Measurements from ENCODE around the gene RBM20.
A peak's percentile ranks its signal among the peaks of the same experiment; 100 is the strongest.

RBM20 gene

GRCh38 chr10:110837418-110838171, 193.5 kb downstream of the RBM20 start:
- Histone ChIP-seq H3K4me1 (ENCODE audit: control insufficient read depth in 1 of 2, insufficient read depth in 2 of 2, low read length in 2 of 2) (peaks cover 11 to 36% of the 10 kb centered on the region in 2 donors), H3K4me3 (ENCODE audit: low read depth in 1 of 2, low read length in 2 of 2) (no peak overlapping the region), H3K36me3 (ENCODE audit: control insufficient read depth in 1 of 2, insufficient read depth in 2 of 2, low read length in 2 of 2) (no peaks in the 10 kb centered on the region), H3K27me3 (ENCODE audit: low read depth, low read length) (no peaks in the 10 kb centered on the region), H3K27ac (ENCODE audit: low read length) (peak overlapping the region; percentile 10), H3K9me3 (ENCODE audit: control insufficient read depth in 1 of 2, low read length in 2 of 2) (no peaks in the 10 kb centered on the region)

DNA sequence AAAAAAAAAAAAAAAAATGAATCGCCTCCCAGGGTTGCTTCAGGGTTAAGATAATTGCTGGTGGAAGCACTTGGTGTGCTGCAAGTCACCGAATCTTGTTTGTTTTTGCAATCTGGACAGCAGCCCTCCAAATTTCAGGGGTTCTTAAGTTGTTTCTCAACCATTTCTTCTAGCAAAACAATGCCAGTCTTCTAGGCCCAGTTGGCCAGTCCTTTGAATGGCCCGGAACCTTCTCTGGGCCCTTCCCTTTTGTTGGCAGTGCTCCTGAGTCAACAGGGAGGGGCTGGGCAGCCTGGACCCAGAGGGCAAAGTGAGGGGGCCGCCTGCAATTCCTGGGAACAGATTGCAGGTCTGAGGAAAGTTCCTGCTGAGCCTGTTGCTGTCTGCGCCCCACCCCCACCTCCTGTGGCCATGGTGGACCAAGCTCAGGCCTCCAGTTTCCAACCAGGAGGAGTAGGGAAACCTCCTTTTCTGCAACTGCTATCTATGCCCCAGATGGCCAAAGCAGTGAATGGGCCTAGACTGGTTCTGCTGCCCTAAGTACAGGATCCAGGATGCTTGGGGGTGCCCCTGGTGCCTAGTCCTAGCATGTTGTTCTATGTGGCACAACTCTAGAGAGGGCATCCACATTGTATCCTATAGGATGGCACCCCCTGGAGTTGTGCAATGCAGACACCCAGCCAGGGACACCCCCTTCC, 196.2 kb downstream of the RBM20 start:
- Histone ChIP-seq H3K4me3 (ENCODE audit: low read depth in 1 of 2, low read length in 2 of 2) (no peak overlapping the region), H3K27ac (ENCODE audit: low read length) (peak overlapping the region; percentile 57), H3K4me1 (ENCODE audit: control insufficient read depth in 1 of 2, insufficient read depth in 2 of 2, low read length in 2 of 2) (peaks cover 23 to 25% of the 10 kb centered on the region in 2 donors), H3K36me3 (ENCODE audit: control insufficient read depth in 1 of 2, insufficient read depth in 2 of 2, low read length in 2 of 2) (no peaks in the 10 kb centered on the region), H3K27me3 (ENCODE audit: low read depth, low read length) (no peaks in the 10 kb centered on the region), H3K9me3 (ENCODE audit: control insufficient read depth in 1 of 2, low read length in 2 of 2) (no peaks in the 10 kb centered on the region)

GRCh38 chr10:110840923-110841428, 196.8 kb downstream of the RBM20 start:
- H3K36me3 ChIP-seq (ENCODE audit: control insufficient read depth in 1 of 2, insufficient read depth in 2 of 2, low read length in 2 of 2), result no peaks in the 10 kb centered on the region
- peaks cover 17 to 25% of the 10 kb centered on the region in 2 donors for H3K4me1 ChIP-seq (ENCODE audit: control insufficient read depth in 1 of 2, insufficient read depth in 2 of 2, low read length in 2 of 2)
- no peak overlapping the region for H3K4me3 ChIP-seq (ENCODE audit: low read depth in 1 of 2, low read length in 2 of 2)
- H3K9me3 ChIP-seq (ENCODE audit: control insufficient read depth in 1 of 2, low read length in 2 of 2), result no peaks in the 10 kb centered on the region
- peak overlapping the region; percentile 57 for H3K27ac ChIP-seq (ENCODE audit: low read length)
- H3K27me3 ChIP-seq (ENCODE audit: low read depth, low read length), result no peaks in the 10 kb centered on the region

- no peaks in the 10 kb centered on the region for H3K27me3 ChIP-seq (ENCODE audit: low read depth, low read length)
- H3K9me3 ChIP-seq (ENCODE audit: control insufficient read depth in 1 of 2, low read length in 2 of 2), result no peaks in the 10 kb centered on the region
- H3K36me3 ChIP-seq (ENCODE audit: control insufficient read depth in 1 of 2, insufficient read depth in 2 of 2, low read length in 2 of 2), result no peaks in the 10 kb centered on the region
- H3K27ac ChIP-seq (ENCODE audit: low read length), result no peak overlapping the region
- H3K4me1 ChIP-seq (ENCODE audit: control insufficient read depth in 1 of 2, insufficient read depth in 2 of 2, low read length in 2 of 2), result peaks cover 9 to 25% of the 10 kb centered on the region in 2 donors
- H3K4me3 ChIP-seq (ENCODE audit: low read depth in 1 of 2, low read length in 2 of 2), result no peak overlapping the region
Observed at GRCh38 chr10:110841767-110842267, 197.7 kb downstream of the RBM20 start.

DNA sequence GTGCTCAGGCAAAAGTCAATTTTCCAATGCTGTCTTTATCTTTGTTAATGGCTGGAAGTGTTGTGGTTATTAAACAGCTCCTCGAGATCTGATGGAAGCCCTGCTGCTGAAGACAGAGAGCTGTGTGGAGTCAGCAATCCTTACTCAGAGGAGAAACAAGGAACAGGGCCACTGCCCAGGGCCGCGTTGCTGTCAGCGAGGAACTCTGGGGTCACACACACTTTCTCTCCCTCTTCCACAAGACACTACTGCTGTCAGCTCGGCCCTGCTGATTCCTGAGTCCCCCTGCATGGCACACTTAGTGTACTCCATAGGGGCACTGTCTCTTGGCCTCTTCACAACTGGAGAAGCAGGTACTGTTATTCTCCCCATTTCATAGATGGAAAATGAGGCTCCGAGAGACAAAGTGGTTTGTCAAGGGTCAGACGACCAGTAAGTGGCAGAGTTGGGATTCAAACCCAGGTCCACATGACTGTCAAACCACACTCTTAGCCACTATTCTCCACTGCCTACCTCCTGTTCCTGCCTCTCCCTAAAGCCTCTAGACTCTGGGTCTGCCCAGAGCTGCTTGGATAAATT, 198.3 kb downstream of the RBM20 start:
- H3K9me3 ChIP-seq (ENCODE audit: control insufficient read depth in 1 of 2, low read length in 2 of 2), result no peaks in the 10 kb centered on the region
- H3K4me3 ChIP-seq (ENCODE audit: low read depth in 1 of 2, low read length in 2 of 2), result no peak overlapping the region
- H3K27ac ChIP-seq (ENCODE audit: low read length), result peak overlapping the region; percentile 76
- peaks cover 3 to 20% of the 10 kb centered on the region in 2 donors for H3K4me1 ChIP-seq (ENCODE audit: control insufficient read depth in 1 of 2, insufficient read depth in 2 of 2, low read length in 2 of 2)
- no peaks in the 10 kb centered on the region for H3K27me3 ChIP-seq (ENCODE audit: low read depth, low read length)
- H3K36me3 ChIP-seq (ENCODE audit: control insufficient read depth in 1 of 2, insufficient read depth in 2 of 2, low read length in 2 of 2), result no peaks in the 10 kb centered on the region

DNA sequence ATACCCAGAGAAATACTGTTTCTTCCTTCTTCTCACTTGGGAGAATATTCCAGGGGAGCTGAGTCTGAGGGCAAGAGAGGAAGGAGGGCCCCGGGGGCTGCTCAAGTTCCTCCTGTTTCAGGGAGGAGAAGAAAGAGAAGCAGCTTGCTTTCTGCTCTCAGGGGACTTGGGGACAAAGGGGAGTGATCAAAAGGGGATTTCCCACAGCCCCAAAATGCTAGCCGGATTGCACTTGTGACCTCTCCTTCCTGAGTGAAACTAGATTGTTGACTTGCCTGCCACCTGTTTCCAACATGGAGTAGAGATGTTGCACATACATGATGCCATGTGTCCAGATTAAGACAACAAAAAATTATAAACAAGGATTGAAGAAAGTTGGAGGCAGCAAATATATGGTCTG, 198.9 kb downstream of the RBM20 start:
- no peak overlapping the region for H3K4me3 ChIP-seq (ENCODE audit: low read depth in 1 of 2, low read length in 2 of 2)
- peak overlapping the region; percentile 76 for H3K27ac ChIP-seq (ENCODE audit: low read length)
- H3K36me3 ChIP-seq (ENCODE audit: control insufficient read depth in 1 of 2, insufficient read depth in 2 of 2, low read length in 2 of 2), result no peaks in the 10 kb centered on the region
- no peaks in the 10 kb centered on the region for H3K9me3 ChIP-seq (ENCODE audit: control insufficient read depth in 1 of 2, low read length in 2 of 2)
- no peaks in the 10 kb centered on the region for H3K27me3 ChIP-seq (ENCODE audit: low read depth, low read length)
- H3K4me1 ChIP-seq (ENCODE audit: control insufficient read depth in 1 of 2, insufficient read depth in 2 of 2, low read length in 2 of 2), result peaks cover 0 to 17% of the 10 kb centered on the region in 2 donors

DNA sequence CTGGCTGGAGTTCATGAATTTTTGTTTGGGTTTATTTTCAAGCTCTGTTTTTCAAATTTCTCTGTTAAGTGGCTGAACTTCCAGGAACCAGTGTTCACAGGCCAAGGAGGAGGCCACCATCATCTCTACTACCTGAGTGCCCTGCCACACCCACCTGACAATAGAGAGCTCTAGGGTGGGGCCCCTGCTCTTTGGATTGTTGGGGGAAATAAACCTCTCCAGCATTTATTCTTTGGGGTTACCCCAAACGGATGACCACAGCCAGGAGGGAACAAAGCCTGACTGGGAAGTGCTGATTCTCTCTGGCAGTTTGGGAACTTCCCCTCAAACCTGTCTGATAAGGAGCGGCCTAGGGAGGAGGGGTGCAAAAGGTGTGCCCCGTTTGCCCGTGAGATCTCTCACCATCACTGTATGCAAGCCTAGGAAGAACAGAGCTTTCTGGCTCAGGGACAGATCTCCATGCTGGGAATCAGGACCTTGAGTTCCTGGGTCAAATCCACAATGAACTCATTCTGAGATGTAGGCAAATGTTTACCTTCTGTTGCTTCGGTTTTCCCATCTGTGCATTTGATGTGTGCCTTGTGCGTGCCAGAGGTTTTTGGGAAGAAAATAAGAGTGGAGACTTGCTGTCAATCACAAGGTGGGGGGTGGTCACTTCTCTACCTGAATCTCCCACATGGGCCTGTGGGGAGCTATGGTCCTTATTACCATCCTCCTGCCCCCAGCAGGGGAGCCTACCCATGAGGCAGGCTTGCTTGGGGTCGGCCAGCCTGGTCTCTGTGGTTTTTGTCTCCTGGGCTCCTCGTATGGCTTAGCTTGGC, 199.9 kb downstream of the RBM20 start:
- Histone ChIP-seq H3K9me3 (ENCODE audit: control insufficient read depth in 1 of 2, low read length in 2 of 2) (no peaks in the 10 kb centered on the region), H3K36me3 (ENCODE audit: control insufficient read depth in 1 of 2, insufficient read depth in 2 of 2, low read length in 2 of 2) (no peaks in the 10 kb centered on the region), H3K27me3 (ENCODE audit: low read depth, low read length) (no peaks in the 10 kb centered on the region), H3K4me3 (ENCODE audit: low read depth in 1 of 2, low read length in 2 of 2) (no peak overlapping the region), H3K4me1 (ENCODE audit: control insufficient read depth in 1 of 2, insufficient read depth in 2 of 2, low read length in 2 of 2) (peaks cover 0 to 17% of the 10 kb centered on the region in 2 donors), H3K27ac (ENCODE audit: low read length) (peak overlapping the region; percentile 76)

DNA sequence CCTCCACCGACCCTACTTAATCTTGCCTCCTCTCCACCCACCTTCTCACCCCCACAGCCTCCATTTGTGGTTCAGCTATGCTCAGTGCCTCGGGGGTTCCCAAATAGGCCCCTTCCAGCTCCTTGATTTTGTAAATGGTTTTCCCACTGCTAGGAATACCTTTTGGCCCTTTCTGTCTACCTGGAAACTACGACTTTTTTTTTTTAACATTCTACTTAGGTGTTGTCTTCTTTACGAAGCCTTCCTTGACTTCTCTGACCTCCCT, 200.4 kb downstream of the RBM20 start:
- H3K27me3 ChIP-seq (ENCODE audit: low read depth, low read length), result no peaks in the 10 kb centered on the region
- H3K4me1 ChIP-seq (ENCODE audit: control insufficient read depth in 1 of 2, insufficient read depth in 2 of 2, low read length in 2 of 2), result peaks cover 0 to 17% of the 10 kb centered on the region in 2 donors
- no peaks in the 10 kb centered on the region for H3K36me3 ChIP-seq (ENCODE audit: control insufficient read depth in 1 of 2, insufficient read depth in 2 of 2, low read length in 2 of 2)
- H3K9me3 ChIP-seq (ENCODE audit: control insufficient read depth in 1 of 2, low read length in 2 of 2), result no peaks in the 10 kb centered on the region
- peak overlapping the region; percentile 76 for H3K27ac ChIP-seq (ENCODE audit: low read length)
- H3K4me3 ChIP-seq (ENCODE audit: low read depth in 1 of 2, low read length in 2 of 2), result no peak overlapping the region

DNA sequence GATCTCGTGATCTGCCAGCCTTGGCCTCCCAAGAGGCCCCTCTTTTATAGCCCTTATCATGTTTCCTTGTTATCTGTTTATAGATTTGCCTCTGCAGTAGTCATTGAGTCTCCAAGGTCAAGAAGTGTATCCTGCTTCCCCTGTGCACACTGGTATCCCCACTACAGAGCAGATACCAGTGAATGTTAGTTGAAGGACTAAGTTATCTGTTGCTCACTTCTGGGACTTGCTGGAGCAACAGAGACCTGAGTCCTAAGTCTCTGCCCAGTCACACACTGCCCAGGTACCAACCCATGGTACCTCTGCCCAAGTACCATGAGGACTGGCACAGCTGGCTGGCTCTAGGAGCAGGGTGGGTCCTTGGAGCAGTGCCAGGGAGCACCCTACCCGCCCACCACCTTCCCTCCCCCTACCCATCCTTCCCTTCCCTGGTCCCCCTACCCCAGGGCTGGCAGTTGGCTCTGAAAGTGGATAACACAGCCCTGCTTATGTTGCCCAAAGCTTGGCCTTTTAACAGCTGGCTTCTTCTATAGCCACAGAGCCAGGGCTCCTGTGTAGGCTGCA, 201.1 kb downstream of the RBM20 start:
- H3K27ac ChIP-seq (ENCODE audit: low read length), result peak overlapping the region; percentile 64
- H3K36me3 ChIP-seq (ENCODE audit: control insufficient read depth in 1 of 2, insufficient read depth in 2 of 2, low read length in 2 of 2), result no peaks in the 10 kb centered on the region
- H3K27me3 ChIP-seq (ENCODE audit: low read depth, low read length), result no peaks in the 10 kb centered on the region
- H3K4me3 ChIP-seq (ENCODE audit: low read depth in 1 of 2, low read length in 2 of 2), result no peak overlapping the region
- no peaks in the 10 kb centered on the region for H3K9me3 ChIP-seq (ENCODE audit: control insufficient read depth in 1 of 2, low read length in 2 of 2)
- H3K4me1 ChIP-seq (ENCODE audit: control insufficient read depth in 1 of 2, insufficient read depth in 2 of 2, low read length in 2 of 2), result peaks cover 0 to 17% of the 10 kb centered on the region in 2 donors

- Histone ChIP-seq H3K36me3 (ENCODE audit: control insufficient read depth in 1 of 2, insufficient read depth in 2 of 2, low read length in 2 of 2) (no peaks in the 10 kb centered on the region), H3K4me1 (ENCODE audit: control insufficient read depth in 1 of 2, insufficient read depth in 2 of 2, low read length in 2 of 2) (peaks cover 0 to 17% of the 10 kb centered on the region in 2 donors), H3K4me3 (ENCODE audit: low read depth in 1 of 2, low read length in 2 of 2) (no peak overlapping the region), H3K9me3 (ENCODE audit: control insufficient read depth in 1 of 2, low read length in 2 of 2) (no peaks in the 10 kb centered on the region), H3K27me3 (ENCODE audit: low read depth, low read length) (no peaks in the 10 kb centered on the region), H3K27ac (ENCODE audit: low read length) (peak overlapping the region; percentile 64)
Observed at GRCh38 chr10:110845756-110846620, 201.9 kb downstream of the RBM20 start.

All from muscle layer of duodenum (tissue), 2 donors.